Embryonic facial prominence (tissue), 1 donor: ENCODE results near the gene TAAR1.
"Not testable (repeated sequence)": the region's sequence is repeated elsewhere in the genome, so short reads cannot be mapped to it uniquely, and the experiment has no call there.

Experiments used
- DNase-seq: peaks from one replicate; pipeline ENCODE4 v3.0.0-alpha.2; 2016; ENCODE audit errors: extremely low spot score

The TAAR1 gene

GRCh38 chr6:132661906-132662305, 2.9 kb upstream of the TAAR1 start:
- DNase-seq: no peak

DNA sequence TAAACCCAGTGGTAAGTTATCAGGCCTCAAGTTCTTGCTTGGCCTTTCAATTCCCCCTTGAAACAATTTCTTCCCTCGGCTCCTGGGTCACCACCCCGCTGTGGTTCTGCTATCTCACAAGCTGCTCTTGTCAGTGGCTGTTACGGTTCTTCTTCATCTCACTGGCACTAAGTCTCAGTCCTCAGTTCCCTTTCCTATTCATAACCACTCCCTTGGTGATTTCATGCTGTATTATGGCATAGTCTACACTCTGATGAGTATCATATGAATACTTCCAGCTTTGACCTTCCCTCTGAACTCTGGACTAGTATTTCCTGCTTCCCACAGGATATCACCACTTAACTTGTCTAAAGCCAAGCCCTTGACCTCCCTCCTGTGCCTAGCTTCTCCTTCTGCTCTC, 7.9 kb downstream of the TAAR1 start:
- no peak for DNase-seq

DNA sequence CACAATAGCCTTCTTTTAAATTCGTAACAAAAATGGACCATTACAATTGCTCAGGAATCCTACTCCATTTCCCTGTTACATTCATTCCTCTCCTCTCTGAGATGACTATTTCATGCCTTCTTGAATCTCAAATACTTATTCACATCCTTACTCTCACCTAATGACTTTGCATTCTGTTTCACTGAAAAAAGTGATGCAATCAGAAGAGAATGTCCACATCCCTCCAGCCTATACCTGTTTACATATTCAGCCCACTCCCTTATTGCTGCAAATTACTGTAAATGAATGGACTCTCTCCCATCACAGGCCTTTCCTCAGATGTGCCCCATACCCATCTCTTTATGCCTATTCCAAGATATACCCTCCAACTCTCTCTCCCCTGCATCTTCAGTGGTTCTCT, 8.6 kb downstream of the TAAR1 start:
- no peak for DNase-seq

DNA sequence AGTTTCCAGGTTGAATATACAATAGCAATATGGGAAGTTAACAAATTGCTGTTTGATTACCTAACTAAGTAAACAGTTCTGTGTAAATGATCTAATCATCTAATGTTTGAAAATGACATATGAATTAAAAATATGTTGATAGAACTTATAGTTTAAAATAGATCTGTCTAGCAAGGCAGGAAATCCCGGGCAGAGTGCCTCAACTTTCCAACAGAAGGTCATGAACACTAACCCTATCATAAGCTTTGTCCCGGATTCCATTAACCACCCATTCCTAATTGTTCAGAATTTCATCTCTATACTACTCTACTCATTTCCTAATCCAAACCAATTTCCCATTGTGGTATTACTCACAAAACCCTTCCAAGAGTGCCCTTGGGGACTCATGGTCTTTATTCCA, 10.2 kb downstream of the TAAR1 start:
- DNase-seq: no peak

GRCh38 chr6:132648356-132648755, 10.6 kb downstream of the TAAR1 start:
- DNase-seq: no peak

- DNase-seq: no peak
These were observed 15.4 kb downstream of the TAAR1 start for GRCh38 chr6:132643547-132643946.

GRCh38 chr6:132637135-132637534, 21.8 kb downstream of the TAAR1 start:
- not testable (repeated sequence) for DNase-seq

GRCh38 chr6:132635906-132636305, 23.1 kb downstream of the TAAR1 start:
- DNase-seq: not testable (repeated sequence)

GRCh38 chr6:132635288-132635687, 23.7 kb downstream of the TAAR1 start:
- not testable (repeated sequence) for DNase-seq

GRCh38 chr6:132634796-132635195, 24.2 kb downstream of the TAAR1 start:
- DNase-seq: no peak

GRCh38 chr6:132633362-132633761, 25.6 kb downstream of the TAAR1 start:
- DNase-seq: no peak

DNA sequence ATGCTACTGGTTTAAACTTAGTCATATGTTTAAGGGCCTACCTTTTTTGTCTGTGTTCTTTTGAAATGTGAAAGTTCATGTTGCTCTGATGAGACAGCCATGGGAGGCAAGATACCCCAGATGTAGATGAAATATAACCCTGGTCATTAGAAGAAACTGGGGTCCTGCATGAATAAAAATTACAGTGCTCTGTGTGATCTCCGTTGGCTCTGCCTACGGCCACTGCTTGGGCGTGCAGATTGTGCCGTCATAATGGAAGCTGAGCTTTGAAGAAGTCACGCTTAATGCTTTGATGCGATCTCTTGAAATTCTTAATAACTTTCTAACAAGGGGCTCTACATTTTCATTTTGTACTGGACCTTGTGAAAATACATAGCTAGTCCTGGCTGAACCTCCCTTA, 34.8 kb downstream of the TAAR1 start, which contains the start of gene TAAR2:
TAAR2 (minus strand) TSS at position 101 of the 400 bp plus-strand sequence; CDS start at position 101, 0 bp downstream.
- DNase-seq: no peak

- no peak for DNase-seq
These were observed 35.7 kb downstream of the TAAR1 start for GRCh38 chr6:132623106-132623845.

DNA sequence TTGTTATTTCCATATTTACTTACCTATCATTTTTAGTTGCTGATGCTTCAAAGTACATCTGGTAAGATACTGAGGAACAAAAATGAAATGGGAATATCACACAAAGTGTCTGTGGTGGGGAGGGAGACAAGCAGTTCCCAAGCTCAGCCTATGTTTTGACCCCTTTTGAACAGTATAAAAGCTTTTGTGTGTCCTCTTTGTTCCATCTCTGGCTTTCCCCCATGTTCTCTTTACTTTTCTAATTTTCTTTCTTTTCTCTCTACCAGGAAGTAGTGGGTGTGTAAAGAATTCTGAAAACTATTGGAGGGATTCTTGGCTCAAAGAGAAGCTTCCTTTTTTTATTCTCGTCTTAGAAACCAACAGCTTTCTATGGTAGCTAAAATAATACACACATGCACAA, 42.3 kb downstream of the TAAR1 start:
- no peak for DNase-seq

- DNase-seq: no peak
These were observed 44.4 kb downstream of the TAAR1 start for GRCh38 chr6:132614554-132614953.

- DNase-seq: no peak
These were observed 46.4 kb downstream of the TAAR1 start for GRCh38 chr6:132612449-132613108.

GRCh38 chr6:132611616-132612015, 47.4 kb downstream of the TAAR1 start:
- DNase-seq: no peak

DNA sequence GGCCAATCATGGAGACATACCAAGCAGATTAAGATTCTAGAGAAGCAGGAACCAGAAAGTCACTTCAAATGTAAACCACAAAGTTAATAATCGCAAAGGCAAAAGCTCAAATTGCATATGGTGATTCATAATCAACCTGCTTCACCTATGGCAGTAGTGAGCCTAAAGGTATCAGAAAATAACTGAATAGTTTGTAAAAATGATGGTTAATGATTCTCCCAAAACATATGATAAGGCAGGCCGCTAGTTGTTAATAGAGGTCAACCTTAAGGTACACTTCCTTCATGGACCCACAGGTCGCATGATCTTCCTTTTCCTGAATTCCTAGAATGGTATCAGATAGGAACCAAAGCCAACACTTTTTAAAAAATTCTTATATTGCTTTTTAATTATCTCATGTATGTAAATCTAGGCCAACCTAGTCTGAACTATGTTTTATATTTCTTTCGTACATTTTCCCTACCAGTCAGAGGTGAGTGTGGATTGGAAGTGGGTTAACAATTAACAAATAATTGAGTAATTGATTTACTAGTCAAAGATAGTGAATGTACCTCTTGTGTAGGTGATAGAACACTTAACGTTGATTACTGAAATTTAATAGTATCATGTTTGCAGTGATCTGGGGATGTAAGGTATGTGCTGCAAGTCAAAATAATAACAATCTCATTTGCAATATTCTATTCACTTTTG, 51.3 kb downstream of the TAAR1 start:
- DNase-seq: no peak

DNA sequence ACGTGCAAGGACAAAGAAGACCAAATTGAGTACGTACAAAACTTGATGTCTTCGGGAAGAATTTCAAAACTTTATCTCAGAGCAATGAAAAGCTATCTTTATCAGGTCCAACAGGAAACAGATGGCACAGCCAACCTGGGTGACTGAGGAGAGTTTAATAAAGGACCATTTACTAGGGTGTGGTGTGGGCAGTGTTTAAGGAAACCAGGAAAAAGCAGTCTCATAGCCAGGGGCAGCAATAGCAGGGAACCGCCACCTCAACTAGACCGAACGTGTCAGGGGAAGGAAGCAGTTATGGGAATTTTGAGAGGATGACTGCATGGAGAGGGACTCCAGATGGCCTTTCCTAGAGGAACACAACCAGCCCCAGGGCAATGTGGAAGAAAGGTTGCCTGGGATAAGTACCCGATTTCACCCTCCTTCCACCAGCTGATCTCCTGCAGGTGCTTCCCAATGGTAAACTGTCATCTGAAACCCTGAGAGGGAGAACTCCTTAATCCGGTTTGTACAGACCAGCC, 54.3 kb downstream of the TAAR1 start:
- no peak for DNase-seq

- not testable (repeated sequence) for DNase-seq
These were observed 58.1 kb downstream of the TAAR1 start for GRCh38 chr6:132600900-132601299.

DNA sequence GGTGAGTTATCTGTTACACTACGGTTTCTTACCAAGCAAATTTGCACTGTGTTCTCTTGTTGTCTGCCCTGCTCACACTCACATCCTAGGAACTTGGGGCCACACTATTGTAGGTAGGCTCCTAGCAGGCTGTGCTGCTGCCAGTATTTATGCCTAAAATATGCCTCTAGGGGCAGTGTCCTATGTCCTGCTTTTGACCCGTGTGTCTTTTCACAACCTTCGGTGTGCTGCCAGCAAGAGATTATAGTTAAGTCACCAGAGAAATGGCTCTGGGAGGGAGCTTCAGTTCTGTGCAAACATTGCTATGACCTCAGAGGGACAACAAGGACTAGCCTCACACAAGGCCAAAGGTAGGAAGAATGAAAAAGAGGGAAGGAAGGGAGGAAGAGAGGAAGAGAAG, 60.5 kb downstream of the TAAR1 start:
- DNase-seq: no peak

- no peak for DNase-seq
These were observed 62.8 kb downstream of the TAAR1 start for GRCh38 chr6:132596201-132596600.
